HepG2 (cell line): ENCODE data around the gene DDX46. TPM values are rescaled to one million over a fixed set of nuclear protein-coding genes. Genes with fewer than 3 reads are reported as not detected.

Experiments
- ATRX ChIP-seq: sonication (generic); formaldehyde crosslinking; IDR thresholded peaks from 2 replicates; pipeline ENCODE4 v1.4.0; 2020; ENCODE audit warnings: missing genetic modification reagents, borderline replicate concordance
- BRF2 ChIP-seq: sonication (generic); formaldehyde crosslinking; IDR thresholded peaks from 2 replicates; pipeline ENCODE4 v1.8.1; 2022; ENCODE audit warnings: mild to moderate bottlenecking, missing genetic modification reagents
- GTF3A ChIP-seq: sonication (generic); formaldehyde crosslinking; conservative IDR thresholded peaks from 2 replicates; pipeline ENCODE4 v1.4.0; 2020; ENCODE audit warnings: mild to moderate bottlenecking, missing genetic modification reagents
- HNRNPUL1 ChIP-seq: fragments of 200-400 bp; formaldehyde crosslinking; IDR thresholded peaks from 2 replicates; pipeline ENCODE4 v1.6.1; 2017; ENCODE audit warnings: low read depth, mild to moderate bottlenecking, low read length, moderate library complexity
- KAT8 ChIP-seq: IDR thresholded peaks from 2 replicates; pipeline ENCODE4 v1.6.1; 2016; ENCODE audit warnings: missing genetic modification reagents, missing compliant biosample characterization
- NR2F2 ChIP-seq: IDR thresholded peaks from 2 replicates; pipeline ENCODE4 v1.6.1; 2012; ENCODE audit warnings: low read depth, inconsistent platforms, borderline replicate concordance
- PAF1 ChIP-seq: IDR thresholded peaks from 2 replicates; pipeline ENCODE4 v1.6.1; 2016; ENCODE audit warnings: missing genetic modification reagents, missing compliant biosample characterization
- RORA ChIP-seq: sonication (generic); formaldehyde crosslinking; IDR thresholded peaks from 2 replicates; pipeline ENCODE4 v1.5.0; 2020; ENCODE audit warnings: mild to moderate bottlenecking, missing genetic modification reagents, moderate library complexity
- SMAD9 ChIP-seq: sonication (generic); formaldehyde crosslinking; IDR thresholded peaks from 2 replicates; pipeline ENCODE4 v1.5.1; 2020; ENCODE audit warnings: mild to moderate bottlenecking, missing genetic modification reagents
- SNAPC4 ChIP-seq: sonication (generic); formaldehyde crosslinking; IDR thresholded peaks from 2 replicates; pipeline ENCODE4 v1.4.0; 2020; ENCODE audit warnings: mild to moderate bottlenecking, missing genetic modification reagents
- SPEN ChIP-seq: sonication (generic); formaldehyde crosslinking; IDR thresholded peaks from 2 replicates; pipeline ENCODE4 v1.5.1; 2020; ENCODE audit warnings: low read depth, mild to moderate bottlenecking, missing genetic modification reagents
- TCF12 ChIP-seq, 2 experiments: fragments of 450-650 bp in 1 of 2; sonication (generic) in 1 of 2; formaldehyde crosslinking in 1 of 2; IDR thresholded peaks; 2 replicates each; pipeline versions ENCODE4 v1.6.1 to v1.8.0; 2017 to 2022; ENCODE audit warnings: antibody characterized with exemption in 1 of 2, mild to moderate bottlenecking in 1 of 2, missing genetic modification reagents in 1 of 2, moderate library complexity in 1 of 2
- ZBTB14 ChIP-seq: sonication (generic); formaldehyde crosslinking; IDR thresholded peaks from 2 replicates; pipeline ENCODE4 v1.4.0; 2020; ENCODE audit warnings: missing genetic modification reagents
- ZNF235 ChIP-seq: sonication (generic); formaldehyde crosslinking; IDR thresholded peaks from 2 replicates; pipeline ENCODE4 v1.8.1; 2023; ENCODE audit warnings: mild to moderate bottlenecking, missing genetic modification reagents, borderline replicate concordance
- ZNF333 ChIP-seq: sonication (generic); formaldehyde crosslinking; IDR thresholded peaks from 2 replicates; pipeline ENCODE4 v1.4.0; 2020; ENCODE audit warnings: mild to moderate bottlenecking, missing genetic modification reagents, borderline replicate concordance
- ZNF713 ChIP-seq: sonication (generic); formaldehyde crosslinking; IDR thresholded peaks from 2 replicates; pipeline ENCODE4 v1.4.0; 2020; ENCODE audit warnings: mild to moderate bottlenecking, missing genetic modification reagents
- ZNF768 ChIP-seq: sonication (generic); formaldehyde crosslinking; IDR thresholded peaks from 2 replicates; pipeline ENCODE4 v1.4.0; 2020; ENCODE audit warnings: missing genetic modification reagents
- ZNF775 ChIP-seq: sonication (generic); formaldehyde crosslinking; IDR thresholded peaks from 2 replicates; pipeline ENCODE4 v1.4.0; 2020; ENCODE audit warnings: missing genetic modification reagents, mild to moderate bottlenecking, moderate library complexity, borderline replicate concordance
- ZNF790 ChIP-seq: sonication (generic); formaldehyde crosslinking; IDR thresholded peaks from 2 replicates; pipeline ENCODE4 v1.8.0; 2022; ENCODE audit warnings: missing genetic modification reagents, mild to moderate bottlenecking, borderline replicate concordance
- ZSCAN25 ChIP-seq: sonication (generic); formaldehyde crosslinking; IDR thresholded peaks from 2 replicates; pipeline ENCODE4 v1.8.0; 2022; ENCODE audit warnings: mild to moderate bottlenecking, missing genetic modification reagents
- polyA plus RNA-seq, 8 experiments: library from polyadenylated mRNA; depleted of rRNA in 3 of 8; stranded (reverse) in 7 of 8; unstranded in 1 of 8; fragments of >200 nt; fragmentation: Illumina TruSeq in 4 of 8; extraction: Trizol in 4 of 8; gene quantifications; 2 replicates each; pipeline versions ENCODE4 v1.2.1 to v1.2.3, GENCODE V29; 2011 to 2016; ENCODE audit warnings: low read depth in 4 of 8, missing spikeins in 1 of 8, mixed read lengths in 1 of 8; ENCODE audit not compliant: insufficient read depth in 1 of 8
- total RNA-seq, 5 experiments: library from RNA; depleted of rRNA; stranded (reverse); fragments of >200 nt; fragmentation: Illumina TruSeq; extraction: Trizol; gene quantifications; 2 replicates each; pipeline ENCODE4 v1.2.3, GENCODE V29; 2016; ENCODE audit warnings: low read depth in 1 of 5

DDX46 gene
- total and polyA plus RNA-seq, 2 of the 13 experiments (the other 11 are each of a cell fraction or from before 2014, with no cell fraction given): 27.3 to 59.3 TPM

DNA sequence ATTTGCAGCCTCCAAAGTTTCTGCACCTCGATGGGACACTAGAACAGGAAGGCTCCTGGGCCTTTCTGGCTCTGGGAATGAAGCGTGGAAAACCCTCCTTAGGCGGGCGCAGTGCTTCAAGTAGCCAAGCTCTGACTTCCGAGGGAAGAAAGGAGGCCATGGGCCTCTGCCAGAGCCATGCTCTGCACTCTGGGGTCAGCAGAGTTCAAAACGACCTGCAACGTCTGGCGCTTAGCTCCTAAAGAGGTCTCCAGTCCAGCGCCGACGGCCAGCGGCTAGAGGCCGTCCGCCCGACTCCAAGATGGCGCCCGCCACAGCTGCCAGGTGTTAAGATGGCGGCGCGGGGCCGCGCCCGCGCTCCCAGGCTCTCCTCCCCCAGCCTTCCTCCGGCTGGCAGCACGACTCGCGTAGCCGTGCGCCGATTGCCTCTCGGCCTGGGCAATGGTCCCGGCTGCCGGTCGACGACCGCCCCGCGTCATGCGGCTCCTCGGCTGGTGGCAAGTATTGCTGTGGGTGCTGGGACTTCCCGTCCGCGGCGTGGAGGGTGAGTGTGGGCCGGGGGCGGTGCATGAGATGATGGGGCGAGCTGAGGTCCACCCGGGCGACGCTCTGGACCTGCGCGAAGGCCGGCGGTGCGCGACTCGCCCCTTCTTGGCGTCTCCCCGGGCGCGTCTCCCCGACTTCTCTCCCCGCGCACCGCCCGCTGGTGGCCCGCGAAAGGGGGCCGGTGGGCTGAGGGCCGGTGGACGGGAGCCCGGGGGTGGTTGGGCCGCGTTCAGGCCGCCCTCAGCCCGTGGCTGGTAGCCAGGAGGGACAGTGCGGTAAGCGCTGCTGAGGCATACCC lies 115.6 kb downstream of the DDX46 start, which contains the start of gene TXNDC15 (continued):
- TF ChIP-seq PAF1 (CRISPR knock-in tag) (no peak), SMAD9 (no peak), ZNF333 (CRISPR knock-in tag) (peak; percentile 96), NR2F2 (peak; percentile 57; the same call in 1 of the 2 replicates), SNAPC4 (CRISPR knock-in tag) (0 out of 2 replicates have a peak, but pooled peaks have one; percentile 38), BRF2 (CRISPR knock-in tag) (no peak), KAT8 (CRISPR knock-in tag) (peak; percentile 95), ATRX (CRISPR knock-in tag) (no peak), RORA (CRISPR knock-in tag) (no peak), ZNF775 (CRISPR knock-in tag) (no peak), ZBTB14 (CRISPR knock-in tag) (peak; percentile 100), ZNF790 (peak; percentile 68; the same call in 1 of the 2 replicates), ZNF768 (CRISPR knock-in tag) (peak; percentile 85; the same call in 1 of the 2 replicates), GTF3A (0 out of 2 replicates have a peak, but pooled peaks have one; percentile 6), ZSCAN25 (CRISPR knock-in tag) (peak; percentile 72), ZNF713 (CRISPR knock-in tag) (no peak), HNRNPUL1 (peak; percentile 40; the same call in 1 of the 2 replicates), TCF12 (IDR thresholded peaks at IDR 0.05) (no peak), TCF12 (CRISPR knock-in tag; IDR thresholded peaks at IDR 0.05) (peak; percentile 90), SPEN (peak; percentile 90), ZNF235 (no peak; the same call in 1 of the 2 replicates)
